Ovary (tissue), 9 donors: ENCODE results near the gene GUCY2F. TPM values are rescaled to one million over a fixed set of nuclear protein-coding genes. Genes with fewer than 3 reads are reported as not detected.

Experiments
- DNase-seq, 5 donors: peaks; one replicate each; pipeline ENCODE4 v3.0.0-alpha.2; 2019 to 2020
- H3K27ac ChIP-seq, 2 donors: fragments of 200-600 bp; one replicate each; pipeline versions ENCODE4 v1.5.1 to v1.8.0; 2019 to 2022
- H3K27me3 ChIP-seq: fragments of 200-600 bp; one replicate; pipeline ENCODE4 v1.8.0; 2022
- H3K36me3 ChIP-seq: fragments of 200-600 bp; sonication (generic); one replicate; pipeline ENCODE4 v1.5.1; 2019
- H3K4me1 ChIP-seq: one replicate; pipeline ENCODE4 v1.8.1; 2013; ENCODE audit warnings: mild to moderate bottlenecking, moderate library complexity; ENCODE audit not compliant: insufficient read depth
- H3K4me3 ChIP-seq: fragments of 200-600 bp; sonication (generic); one replicate; pipeline ENCODE4 v1.5.1; 2017
- H3K9me3 ChIP-seq, 2 donors: fragments of 200-600 bp in 1 of 2; sonication (generic) in 1 of 2; one replicate each; pipeline versions ENCODE4 v1.5.1 to v1.8.1; 2013 to 2019; ENCODE audit warnings: mild to moderate bottlenecking in 1 of 2, moderate library complexity in 1 of 2
- EP300 ChIP-seq: sonication (generic); formaldehyde crosslinking; IDR thresholded peaks from one replicate; pipeline ENCODE4 v1.6.1; 2017; ENCODE audit warnings: antibody characterized with exemption
- POLR2A ChIP-seq: fragments of 450-650 bp; IDR thresholded peaks from one replicate; pipeline ENCODE4 v1.6.1; 2017; ENCODE audit warnings: antibody characterized with exemption, mild to moderate bottlenecking, moderate library complexity
- WGBS, 3 donors: extraction: QIAGEN DNeasy Blood & Tissue Kit in 1 of 3; methylation state at CpG; one replicate each; pipeline versions ENCODE4 v1.1.5 to v1.1.7; 2013 to 2017; 5-methylcytosine and 5-hydroxymethylcytosine counted together
- intact Hi-C, 4 donors: fragments of 100-400 bp; cut with DNase I; formaldehyde crosslinking; loops; one replicate each; pipeline versions ENCODE4 v1.11.0 to v1.15.1; 2022 to 2023
- polyA plus RNA-seq, 2 donors: library from polyadenylated mRNA; stranded (reverse); fragments of 200-250 nt in 1 of 2; fragments of 350-450 nt in 1 of 2; fragmentation: Illumina TruSeq in 1 of 2; extraction: RNeasy Lipid Tissue Mini Kit (QIAGEN cat#74804) in 1 of 2; gene quantifications; one replicate each; pipeline ENCODE4 v1.2.3, GENCODE V29; 2013 to 2014
- total RNA-seq, 7 donors: library from RNA; depleted of rRNA in 2 of 7; stranded (reverse); fragments of >200 nt in 2 of 7; fragmentation: NEBNext Ultra II Directional in 3 of 7; extraction: Animal tissue kit (Norgen Biotek cat#: 25700) in 3 of 7; gene quantifications; one replicate each; pipeline versions ENCODE4 v1.1.0 to v1.2.4, GENCODE V29; 2016 to 2023
- TF ChIP-seq, protein P1 (sequence below), 3 donors: fragments of 450-650 bp in 2 of 3; fragments of 200-600 bp in 1 of 3; IDR thresholded peaks; one replicate each; pipeline versions ENCODE4 v1.5.1 to v1.8.0; 2016 to 2022; ENCODE audit warnings: antibody characterized with exemption in 3 of 3, mild to moderate bottlenecking in 1 of 3
- donor health status: DM: no; HTN: no; CAD: no; lungs with moderate emphysema.
- donor health status: DM: no; HTN: no; CAD: no.
- donor health status: Bipolar disorder and iron deficiency.
- donor health status: DM: yes; HTN: yes; CAD: no.
- donor health status: DM: no; HTN: no; CAD: no.
- donor health status: DM: yes; HTN: yes; CAD: no.

GUCY2F gene
- total and polyA plus RNA-seq, 9 donors = not detected

DNA sequence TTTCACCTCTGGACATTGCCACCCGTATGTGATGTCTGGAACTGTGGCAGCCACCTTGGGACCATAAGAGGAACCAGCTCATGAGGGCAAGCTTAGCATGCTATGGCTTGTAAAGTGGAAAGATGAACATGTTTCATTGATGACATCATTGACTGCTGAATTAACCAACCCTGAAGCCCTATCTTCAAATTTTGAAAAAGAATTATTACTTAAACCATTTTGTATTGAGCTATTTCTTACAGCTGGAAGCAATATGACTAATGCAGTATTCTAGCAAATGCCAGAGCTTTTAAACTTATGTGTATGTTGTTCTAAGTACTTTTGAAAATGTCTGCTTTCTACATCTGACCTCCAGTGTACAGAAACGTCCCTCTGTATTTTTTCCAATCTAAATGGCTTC lies 18.1 kb downstream of the GUCY2F start:
- Histone ChIP-seq H3K4me1 (no peaks in the 10 kb centered on the region), H3K27ac (no peak overlapping the region), H3K27me3 (no peaks in the 10 kb centered on the region), H3K36me3 (no peaks in the 10 kb centered on the region), H3K9me3 (no peaks in the 10 kb centered on the region), H3K4me3 (no peak overlapping the region)
- 45 to 62% (median 53%) methylated on average over 2 of the region's 2 CpGs for WGBS, 3 donors
- no peak for DNase-seq
- TF ChIP-seq POLR2A (no peak), EP300 (no peak)
- TF ChIP-seq, protein P1, sequence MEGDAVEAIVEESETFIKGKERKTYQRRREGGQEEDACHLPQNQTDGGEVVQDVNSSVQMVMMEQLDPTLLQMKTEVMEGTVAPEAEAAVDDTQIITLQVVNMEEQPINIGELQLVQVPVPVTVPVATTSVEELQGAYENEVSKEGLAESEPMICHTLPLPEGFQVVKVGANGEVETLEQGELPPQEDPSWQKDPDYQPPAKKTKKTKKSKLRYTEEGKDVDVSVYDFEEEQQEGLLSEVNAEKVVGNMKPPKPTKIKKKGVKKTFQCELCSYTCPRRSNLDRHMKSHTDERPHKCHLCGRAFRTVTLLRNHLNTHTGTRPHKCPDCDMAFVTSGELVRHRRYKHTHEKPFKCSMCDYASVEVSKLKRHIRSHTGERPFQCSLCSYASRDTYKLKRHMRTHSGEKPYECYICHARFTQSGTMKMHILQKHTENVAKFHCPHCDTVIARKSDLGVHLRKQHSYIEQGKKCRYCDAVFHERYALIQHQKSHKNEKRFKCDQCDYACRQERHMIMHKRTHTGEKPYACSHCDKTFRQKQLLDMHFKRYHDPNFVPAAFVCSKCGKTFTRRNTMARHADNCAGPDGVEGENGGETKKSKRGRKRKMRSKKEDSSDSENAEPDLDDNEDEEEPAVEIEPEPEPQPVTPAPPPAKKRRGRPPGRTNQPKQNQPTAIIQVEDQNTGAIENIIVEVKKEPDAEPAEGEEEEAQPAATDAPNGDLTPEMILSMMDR (IDR thresholded peaks at IDR 0.05) = no peak
- intact Hi-C loops = no loop called here

DNA sequence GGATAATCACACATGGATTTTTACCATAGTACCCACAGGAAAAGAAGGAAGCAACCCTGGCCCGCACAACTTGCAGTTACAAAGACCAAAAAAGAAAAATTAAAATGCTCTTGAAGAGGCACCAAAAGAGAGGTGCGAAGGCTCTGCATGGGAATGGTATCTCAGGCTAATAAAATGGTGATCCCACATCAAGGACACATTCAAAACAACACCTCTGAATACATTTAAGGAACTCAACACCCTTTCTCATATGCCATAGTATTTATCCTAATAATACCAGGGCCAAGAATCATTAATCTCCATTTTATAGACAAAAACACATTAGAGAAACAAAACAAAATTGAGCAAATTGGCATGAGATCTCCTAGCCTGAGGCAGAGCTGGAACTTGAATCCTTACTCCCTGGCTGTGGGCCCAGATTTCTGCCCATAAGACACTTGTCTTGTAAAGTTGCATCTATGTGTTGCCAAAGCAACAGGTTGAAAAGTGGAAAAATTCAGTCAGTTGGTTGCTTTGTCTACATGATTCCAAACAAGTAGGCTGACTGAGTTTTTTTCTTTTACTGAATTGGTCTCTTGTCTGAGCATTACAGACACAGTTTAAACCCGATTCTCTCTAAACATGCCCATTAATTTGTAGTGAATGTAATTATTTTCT lies 33.5 kb downstream of the GUCY2F start:
- no peaks in the 10 kb centered on the region for H3K36me3 ChIP-seq
- H3K4me3 ChIP-seq = no peak overlapping the region
- H3K9me3 ChIP-seq = no peaks in the 10 kb centered on the region
- intact Hi-C loops = no loop called here
- no peaks in the 10 kb centered on the region for H3K27me3 ChIP-seq
- H3K4me1 ChIP-seq = no peaks in the 10 kb centered on the region
- no peak overlapping the region for H3K27ac ChIP-seq
- TF ChIP-seq EP300 (no peak), POLR2A (no peak)
- TF ChIP-seq, protein P1 (IDR thresholded peaks at IDR 0.05) = no peak
- DNase-seq = no peak
- 71 to 73% (median 73%) methylated on average over 3 of the region's 3 CpGs for WGBS, 3 donors

DNA sequence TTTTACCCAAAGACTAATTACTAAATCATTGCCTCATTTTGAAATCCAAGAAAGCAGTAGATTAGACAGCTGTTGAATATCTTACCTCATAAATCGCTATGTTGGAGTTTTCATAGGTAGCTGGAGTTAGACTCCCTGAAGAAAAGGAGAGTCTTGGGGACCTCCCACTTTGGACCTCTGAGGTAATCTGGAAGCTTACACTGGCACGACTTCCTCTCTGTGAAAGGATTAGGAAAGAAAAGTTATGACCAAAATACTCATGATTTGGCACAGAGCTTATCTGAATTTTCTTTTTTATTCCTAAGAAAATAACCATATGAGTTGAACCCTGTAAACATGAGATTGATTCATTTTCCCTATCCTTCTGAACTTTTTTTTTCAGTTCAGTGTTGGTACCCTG lies 40.6 kb downstream of the GUCY2F start:
- H3K4me1 ChIP-seq = no peaks in the 10 kb centered on the region
- H3K9me3 ChIP-seq = no peaks in the 10 kb centered on the region
- intact Hi-C loops = no loop called here
- no peak overlapping the region for H3K27ac ChIP-seq
- no peak overlapping the region for H3K4me3 ChIP-seq
- 27 to 40% (median 40%) methylated on average over 2 of the region's 2 CpGs for WGBS, 3 donors
- no peaks in the 10 kb centered on the region for H3K36me3 ChIP-seq
- DNase-seq = no peak
- H3K27me3 ChIP-seq = no peaks in the 10 kb centered on the region
- TF ChIP-seq POLR2A (no peak), EP300 (no peak)
- TF ChIP-seq, protein P1 (IDR thresholded peaks at IDR 0.05) = no peak

DNA sequence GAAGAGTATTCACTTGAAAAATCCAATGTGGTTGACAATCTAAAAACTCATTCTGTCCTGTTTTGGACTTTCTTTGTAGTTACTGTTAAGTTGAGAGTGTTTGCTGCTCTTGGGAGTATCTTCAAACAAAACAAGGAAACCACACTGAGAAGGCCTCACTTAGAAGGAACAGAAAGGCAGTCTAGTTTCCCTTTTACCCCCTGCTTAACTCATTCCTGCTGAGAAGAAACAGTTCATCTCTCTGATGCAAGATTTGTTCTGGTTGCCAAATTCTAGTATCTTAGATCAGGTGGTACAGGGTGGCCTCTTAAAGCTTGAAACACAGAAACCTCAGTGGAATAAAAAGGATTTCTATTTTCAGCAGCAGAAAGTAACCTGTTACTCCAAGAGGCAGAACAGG lies 41.4 kb downstream of the GUCY2F start:
- TF ChIP-seq POLR2A (no peak), EP300 (no peak)
- TF ChIP-seq, protein P1 (IDR thresholded peaks at IDR 0.05) = no peak
- H3K4me3 ChIP-seq = no peak overlapping the region
- no peak for DNase-seq
- no peak overlapping the region for H3K27ac ChIP-seq
- no peaks in the 10 kb centered on the region for H3K36me3 ChIP-seq
- intact Hi-C loops = no loop called here
- H3K4me1 ChIP-seq = no peaks in the 10 kb centered on the region
- H3K27me3 ChIP-seq = no peaks in the 10 kb centered on the region
- H3K9me3 ChIP-seq = no peaks in the 10 kb centered on the region
